Glomerular visceral epithelial cell (primary cell): ENCODE measurements around the gene TSPAN11.
"Not testable (repeated sequence)": the region's sequence is repeated elsewhere in the genome, so short reads cannot be mapped to it uniquely, and the experiment has no call there.

Experiments used
- DNase-seq: peaks from one replicate; pipeline ENCODE4 v3.0.0-alpha.2; 2016; ENCODE audit errors: extremely low spot score

The TSPAN11 gene

GRCh38 chr12:31019561-31019960 is 93.0 kb downstream of the TSPAN11 start:
- DNase-seq = no peak

GRCh38 chr12:31019976-31020375 is 93.4 kb downstream of the TSPAN11 start:
- no peak for DNase-seq

- DNase-seq = no peak
Measured at GRCh38 chr12:31020385-31021166, 94.0 kb downstream of the TSPAN11 start.

GRCh38 chr12:31021181-31021580 is 94.6 kb downstream of the TSPAN11 start:
- DNase-seq = no peak

- DNase-seq = peak; percentile 28
Measured at GRCh38 chr12:31021809-31022494, 95.4 kb downstream of the TSPAN11 start.

- no peak for DNase-seq
Measured at GRCh38 chr12:31023271-31023724, 96.8 kb downstream of the TSPAN11 start.

GRCh38 chr12:31026202-31026601 is 99.7 kb downstream of the TSPAN11 start:
- no peak for DNase-seq

- not testable (repeated sequence) for DNase-seq
Measured at GRCh38 chr12:31027006-31027405, 100.5 kb downstream of the TSPAN11 start.

GRCh38 chr12:31029468-31029867 is 102.9 kb downstream of the TSPAN11 start:
- DNase-seq = no peak

- no peak for DNase-seq
Measured at GRCh38 chr12:31029916-31030562, 103.5 kb downstream of the TSPAN11 start.

- DNase-seq = no peak
Measured at GRCh38 chr12:31031951-31032335, 105.4 kb downstream of the TSPAN11 start.

GRCh38 chr12:31033146-31033545 is 106.6 kb downstream of the TSPAN11 start:
- no peak for DNase-seq

GRCh38 chr12:31033681-31034080 is 107.1 kb downstream of the TSPAN11 start:
- DNase-seq = peak; percentile 25

GRCh38 chr12:31034372-31034771 is 107.8 kb downstream of the TSPAN11 start:
- no peak for DNase-seq

GRCh38 chr12:31035226-31035625 is 108.7 kb downstream of the TSPAN11 start:
- DNase-seq = no peak

GRCh38 chr12:31035967-31036665 is 109.6 kb downstream of the TSPAN11 start:
- DNase-seq = no peak

- no peak for DNase-seq
Measured at GRCh38 chr12:31037028-31037427, 110.5 kb downstream of the TSPAN11 start.

GRCh38 chr12:31037931-31038330 is 111.4 kb downstream of the TSPAN11 start:
- DNase-seq = no peak

GRCh38 chr12:31041033-31041564 is 114.6 kb downstream of the TSPAN11 start:
- DNase-seq = no peak
